GM12878 (cell line): Measurements from ENCODE around the gene LSM2. TPM values are rescaled to one million over a fixed set of nuclear protein-coding genes. Genes with fewer than 3 reads are reported as not detected.

Source experiments
- BHLHE40 ChIP-seq, 2 experiments: fragments of 450-650 bp in 1 of 2; IDR thresholded peaks; 2 replicates each; pipeline ENCODE4 v1.6.1; 2011 to 2017; ENCODE audit warnings: low read depth in 2 of 2, borderline replicate concordance in 1 of 2, improper control_type of control experiment in 1 of 2, low read length in 1 of 2, mild to moderate bottlenecking in 1 of 2
- BRCA1 ChIP-seq: IDR thresholded peaks from 2 replicates; pipeline ENCODE4 v1.6.1; 2011; ENCODE audit warnings: low read depth, low read length, improper control_type of control experiment
- FOXM1 ChIP-seq: IDR thresholded peaks from 2 replicates; pipeline ENCODE4 v1.6.1; 2012; ENCODE audit warnings: low read depth, mild to moderate bottlenecking, inconsistent platforms, low read length, moderate library complexity
- MTA3 ChIP-seq: IDR thresholded peaks from 2 replicates; pipeline ENCODE4 v1.6.1; 2012; ENCODE audit warnings: low read length, inconsistent platforms, borderline replicate concordance
- NR2F1 ChIP-seq: fragments of 450-650 bp; conservative IDR thresholded peaks from 2 replicates; pipeline ENCODE4 v1.6.1; 2017; ENCODE audit warnings: mild to moderate bottlenecking
- RUNX3 ChIP-seq: IDR thresholded peaks from 2 replicates; pipeline ENCODE4 v1.6.1; 2012; ENCODE audit warnings: low read length, inconsistent platforms
- SMAD1 ChIP-seq: fragments of 450-650 bp; IDR thresholded peaks from 2 replicates; pipeline ENCODE4 v1.6.1; 2018; ENCODE audit warnings: mild to moderate bottlenecking, low read depth; ENCODE audit not compliant: partially characterized antibody
- SREBF2 ChIP-seq: IDR thresholded peaks from 2 replicates; pipeline ENCODE4 v1.6.1; 2012; ENCODE audit warnings: mild to moderate bottlenecking, low read length
- TBL1XR1 ChIP-seq: IDR thresholded peaks from 2 replicates; pipeline ENCODE4 v1.6.1; 2012; ENCODE audit warnings: low read depth, low read length, improper control_type of control experiment
- YBX1 ChIP-seq: fragments of 450-650 bp; IDR thresholded peaks from 2 replicates; pipeline ENCODE4 v1.6.1; 2016; ENCODE audit warnings: antibody characterized with exemption
- ZNF207 ChIP-seq: fragments of 450-650 bp; IDR thresholded peaks from 2 replicates; pipeline ENCODE4 v1.6.1; 2014; ENCODE audit warnings: antibody characterized with exemption, mild to moderate bottlenecking, borderline replicate concordance
- ZNF384 ChIP-seq: IDR thresholded peaks from 2 replicates; pipeline ENCODE4 v1.6.1; 2012; ENCODE audit warnings: low read depth, mild to moderate bottlenecking, low read length, improper control_type of control experiment, borderline replicate concordance
- polyA plus RNA-seq, 11 experiments: library from polyadenylated mRNA; depleted of rRNA in 4 of 11; unstranded in 6 of 11; stranded (reverse) in 5 of 11; fragments of >200 nt; fragmentation: Nextera tagmentation in 4 of 11; fragmentation: Illumina TruSeq in 1 of 11; extraction: Ambion mirVana in 4 of 11; extraction: Trizol in 1 of 11; gene quantifications; 1 replicate in 1 of 11; 2 replicates in 10 of 11; pipeline versions ENCODE4 v1.2.1 to v1.2.3, GENCODE V29; 2011 to 2016; ENCODE audit warnings: inconsistent platforms in 2 of 11, missing spikeins in 2 of 11, low read depth in 1 of 11
- total RNA-seq, 4 experiments: library from RNA; depleted of rRNA in 3 of 4; stranded (reverse); fragments of >200 nt in 3 of 4; fragmentation: Illumina TruSeq in 1 of 4; extraction: Trizol in 1 of 4; gene quantifications; 2 replicates each; pipeline versions ENCODE4 v1.2.1 to v1.2.3, GENCODE V29; 2013 to 2021
- TF ChIP-seq, protein P1 (sequence below): fragments of 450-650 bp; IDR thresholded peaks from 2 replicates; pipeline ENCODE4 v1.6.1; 2017; ENCODE audit warnings: mild to moderate bottlenecking, moderate library complexity
- TF ChIP-seq, protein P2 (sequence below): fragments of 450-650 bp; IDR thresholded peaks from 2 replicates; pipeline ENCODE4 v1.6.1; 2016; ENCODE audit warnings: mild to moderate bottlenecking
- TF ChIP-seq, protein P3 (sequence below): IDR thresholded peaks from 2 replicates; pipeline ENCODE4 v1.6.1; 2012; ENCODE audit warnings: low read depth, low read length, improper control_type of control experiment
- TF ChIP-seq, protein P4 (sequence below): IDR thresholded peaks from 2 replicates; pipeline ENCODE4 v1.6.1; 2012; ENCODE audit warnings: low read depth, low read length, improper control_type of control experiment
- TF ChIP-seq, protein P5 (sequence below), 3 experiments: IDR thresholded peaks in 2 of 3; conservative IDR thresholded peaks in 1 of 3; 2 replicates each; pipeline ENCODE4 v1.5.1; 2011; ENCODE audit warnings: low read depth in 3 of 3, low read length in 3 of 3, mild to moderate bottlenecking in 3 of 3, control low read depth in 2 of 3, moderate library complexity in 2 of 3, inconsistent platforms in 1 of 3, mixed read lengths in 1 of 3; ENCODE audit not compliant: control insufficient read depth in 2 of 3, insufficient read depth in 1 of 3; ENCODE audit errors: extremely low read depth in 1 of 3
- TF ChIP-seq, protein P6 (sequence below): fragments of 450-650 bp; IDR thresholded peaks from 2 replicates; pipeline ENCODE4 v1.6.1; 2017; ENCODE audit warnings: mild to moderate bottlenecking, moderate library complexity

LSM2 gene
- total and polyA plus RNA-seq, 10 of the 15 experiments (the other 5 are each of a cell fraction or from before 2014, with no cell fraction given): 99.1 to 276 (median 153) TPM

DNA sequence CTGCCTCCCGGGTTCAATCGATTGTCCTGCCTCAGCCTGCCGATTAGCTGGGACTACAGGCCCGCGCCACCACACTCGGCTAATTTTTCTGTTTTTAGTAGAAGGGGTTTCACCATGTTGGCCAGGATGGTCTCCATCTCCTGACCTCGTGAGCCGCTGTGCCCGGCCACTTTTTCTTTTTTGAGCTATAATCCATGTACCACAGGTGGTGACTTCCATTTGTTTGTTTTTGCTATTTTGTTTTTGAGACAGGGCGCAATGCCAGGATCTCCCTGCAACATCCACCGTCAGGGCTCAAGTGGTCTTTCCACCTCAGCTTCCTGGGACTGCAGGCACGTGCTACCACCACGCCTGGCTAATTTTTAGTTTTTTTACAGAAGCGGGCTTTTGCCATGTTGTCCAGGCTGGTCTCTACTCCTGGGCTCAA lies 29.3 kb upstream of the LSM2 start (continued):
- TF ChIP-seq, protein P1, sequence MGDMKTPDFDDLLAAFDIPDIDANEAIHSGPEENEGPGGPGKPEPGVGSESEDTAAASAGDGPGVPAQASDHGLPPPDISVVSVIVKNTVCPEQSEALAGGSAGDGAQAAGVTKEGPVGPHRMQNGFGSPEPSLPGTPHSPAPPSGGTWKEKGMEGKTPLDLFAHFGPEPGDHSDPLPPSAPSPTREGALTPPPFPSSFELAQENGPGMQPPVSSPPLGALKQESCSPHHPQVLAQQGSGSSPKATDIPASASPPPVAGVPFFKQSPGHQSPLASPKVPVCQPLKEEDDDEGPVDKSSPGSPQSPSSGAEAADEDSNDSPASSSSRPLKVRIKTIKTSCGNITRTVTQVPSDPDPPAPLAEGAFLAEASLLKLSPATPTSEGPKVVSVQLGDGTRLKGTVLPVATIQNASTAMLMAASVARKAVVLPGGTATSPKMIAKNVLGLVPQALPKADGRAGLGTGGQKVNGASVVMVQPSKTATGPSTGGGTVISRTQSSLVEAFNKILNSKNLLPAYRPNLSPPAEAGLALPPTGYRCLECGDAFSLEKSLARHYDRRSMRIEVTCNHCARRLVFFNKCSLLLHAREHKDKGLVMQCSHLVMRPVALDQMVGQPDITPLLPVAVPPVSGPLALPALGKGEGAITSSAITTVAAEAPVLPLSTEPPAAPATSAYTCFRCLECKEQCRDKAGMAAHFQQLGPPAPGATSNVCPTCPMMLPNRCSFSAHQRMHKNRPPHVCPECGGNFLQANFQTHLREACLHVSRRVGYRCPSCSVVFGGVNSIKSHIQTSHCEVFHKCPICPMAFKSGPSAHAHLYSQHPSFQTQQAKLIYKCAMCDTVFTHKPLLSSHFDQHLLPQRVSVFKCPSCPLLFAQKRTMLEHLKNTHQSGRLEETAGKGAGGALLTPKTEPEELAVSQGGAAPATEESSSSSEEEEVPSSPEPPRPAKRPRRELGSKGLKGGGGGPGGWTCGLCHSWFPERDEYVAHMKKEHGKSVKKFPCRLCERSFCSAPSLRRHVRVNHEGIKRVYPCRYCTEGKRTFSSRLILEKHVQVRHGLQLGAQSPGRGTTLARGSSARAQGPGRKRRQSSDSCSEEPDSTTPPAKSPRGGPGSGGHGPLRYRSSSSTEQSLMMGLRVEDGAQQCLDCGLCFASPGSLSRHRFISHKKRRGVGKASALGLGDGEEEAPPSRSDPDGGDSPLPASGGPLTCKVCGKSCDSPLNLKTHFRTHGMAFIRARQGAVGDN: no peak
- no peak for TF ChIP-seq FOXM1
- TF ChIP-seq SREBF2: no peak
- TF ChIP-seq, protein P2, sequence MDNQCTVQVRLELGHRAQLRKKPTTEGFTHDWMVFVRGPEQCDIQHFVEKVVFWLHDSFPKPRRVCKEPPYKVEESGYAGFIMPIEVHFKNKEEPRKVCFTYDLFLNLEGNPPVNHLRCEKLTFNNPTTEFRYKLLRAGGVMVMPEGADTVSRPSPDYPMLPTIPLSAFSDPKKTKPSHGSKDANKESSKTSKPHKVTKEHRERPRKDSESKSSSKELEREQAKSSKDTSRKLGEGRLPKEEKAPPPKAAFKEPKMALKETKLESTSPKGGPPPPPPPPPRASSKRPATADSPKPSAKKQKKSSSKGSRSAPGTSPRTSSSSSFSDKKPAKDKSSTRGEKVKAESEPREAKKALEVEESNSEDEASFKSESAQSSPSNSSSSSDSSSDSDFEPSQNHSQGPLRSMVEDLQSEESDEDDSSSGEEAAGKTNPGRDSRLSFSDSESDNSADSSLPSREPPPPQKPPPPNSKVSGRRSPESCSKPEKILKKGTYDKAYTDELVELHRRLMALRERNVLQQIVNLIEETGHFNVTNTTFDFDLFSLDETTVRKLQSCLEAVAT: 0 out of 2 replicates have a peak, but pooled peaks have one; percentile 27
- TF ChIP-seq, protein P3, sequence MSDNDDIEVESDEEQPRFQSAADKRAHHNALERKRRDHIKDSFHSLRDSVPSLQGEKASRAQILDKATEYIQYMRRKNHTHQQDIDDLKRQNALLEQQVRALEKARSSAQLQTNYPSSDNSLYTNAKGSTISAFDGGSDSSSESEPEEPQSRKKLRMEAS: no peak
- no peak for TF ChIP-seq ZNF384
- TF ChIP-seq YBX1: no peak
- TF ChIP-seq, protein P4, sequence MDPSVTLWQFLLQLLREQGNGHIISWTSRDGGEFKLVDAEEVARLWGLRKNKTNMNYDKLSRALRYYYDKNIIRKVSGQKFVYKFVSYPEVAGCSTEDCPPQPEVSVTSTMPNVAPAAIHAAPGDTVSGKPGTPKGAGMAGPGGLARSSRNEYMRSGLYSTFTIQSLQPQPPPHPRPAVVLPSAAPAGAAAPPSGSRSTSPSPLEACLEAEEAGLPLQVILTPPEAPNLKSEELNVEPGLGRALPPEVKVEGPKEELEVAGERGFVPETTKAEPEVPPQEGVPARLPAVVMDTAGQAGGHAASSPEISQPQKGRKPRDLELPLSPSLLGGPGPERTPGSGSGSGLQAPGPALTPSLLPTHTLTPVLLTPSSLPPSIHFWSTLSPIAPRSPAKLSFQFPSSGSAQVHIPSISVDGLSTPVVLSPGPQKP: no peak
- no peak for TF ChIP-seq SMAD1
- TF ChIP-seq MTA3: no peak
- no peak for TF ChIP-seq RUNX3
- TF ChIP-seq ZNF207: no peak
- TF ChIP-seq, protein P5, sequence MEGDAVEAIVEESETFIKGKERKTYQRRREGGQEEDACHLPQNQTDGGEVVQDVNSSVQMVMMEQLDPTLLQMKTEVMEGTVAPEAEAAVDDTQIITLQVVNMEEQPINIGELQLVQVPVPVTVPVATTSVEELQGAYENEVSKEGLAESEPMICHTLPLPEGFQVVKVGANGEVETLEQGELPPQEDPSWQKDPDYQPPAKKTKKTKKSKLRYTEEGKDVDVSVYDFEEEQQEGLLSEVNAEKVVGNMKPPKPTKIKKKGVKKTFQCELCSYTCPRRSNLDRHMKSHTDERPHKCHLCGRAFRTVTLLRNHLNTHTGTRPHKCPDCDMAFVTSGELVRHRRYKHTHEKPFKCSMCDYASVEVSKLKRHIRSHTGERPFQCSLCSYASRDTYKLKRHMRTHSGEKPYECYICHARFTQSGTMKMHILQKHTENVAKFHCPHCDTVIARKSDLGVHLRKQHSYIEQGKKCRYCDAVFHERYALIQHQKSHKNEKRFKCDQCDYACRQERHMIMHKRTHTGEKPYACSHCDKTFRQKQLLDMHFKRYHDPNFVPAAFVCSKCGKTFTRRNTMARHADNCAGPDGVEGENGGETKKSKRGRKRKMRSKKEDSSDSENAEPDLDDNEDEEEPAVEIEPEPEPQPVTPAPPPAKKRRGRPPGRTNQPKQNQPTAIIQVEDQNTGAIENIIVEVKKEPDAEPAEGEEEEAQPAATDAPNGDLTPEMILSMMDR (IDR thresholded peaks at IDR 0.05 in 2 of 3, conservative IDR thresholded peaks at IDR 0.05 in 1 of 3; ENCODE audit: control insufficient read depth in 2 of 3, extremely low read depth in 1 of 3, insufficient read depth in 1 of 3, low read depth in 3 of 3, low read length in 3 of 3): no peak
- no peak for TF ChIP-seq BRCA1
- peak; percentile 80 to 88 for TF ChIP-seq BHLHE40 (IDR thresholded peaks at IDR 0.05; ENCODE audit: borderline replicate concordance in 1 of 2, low read depth in 2 of 2, low read length in 1 of 2)
- TF ChIP-seq TBL1XR1: no peak
- TF ChIP-seq, protein P6, sequence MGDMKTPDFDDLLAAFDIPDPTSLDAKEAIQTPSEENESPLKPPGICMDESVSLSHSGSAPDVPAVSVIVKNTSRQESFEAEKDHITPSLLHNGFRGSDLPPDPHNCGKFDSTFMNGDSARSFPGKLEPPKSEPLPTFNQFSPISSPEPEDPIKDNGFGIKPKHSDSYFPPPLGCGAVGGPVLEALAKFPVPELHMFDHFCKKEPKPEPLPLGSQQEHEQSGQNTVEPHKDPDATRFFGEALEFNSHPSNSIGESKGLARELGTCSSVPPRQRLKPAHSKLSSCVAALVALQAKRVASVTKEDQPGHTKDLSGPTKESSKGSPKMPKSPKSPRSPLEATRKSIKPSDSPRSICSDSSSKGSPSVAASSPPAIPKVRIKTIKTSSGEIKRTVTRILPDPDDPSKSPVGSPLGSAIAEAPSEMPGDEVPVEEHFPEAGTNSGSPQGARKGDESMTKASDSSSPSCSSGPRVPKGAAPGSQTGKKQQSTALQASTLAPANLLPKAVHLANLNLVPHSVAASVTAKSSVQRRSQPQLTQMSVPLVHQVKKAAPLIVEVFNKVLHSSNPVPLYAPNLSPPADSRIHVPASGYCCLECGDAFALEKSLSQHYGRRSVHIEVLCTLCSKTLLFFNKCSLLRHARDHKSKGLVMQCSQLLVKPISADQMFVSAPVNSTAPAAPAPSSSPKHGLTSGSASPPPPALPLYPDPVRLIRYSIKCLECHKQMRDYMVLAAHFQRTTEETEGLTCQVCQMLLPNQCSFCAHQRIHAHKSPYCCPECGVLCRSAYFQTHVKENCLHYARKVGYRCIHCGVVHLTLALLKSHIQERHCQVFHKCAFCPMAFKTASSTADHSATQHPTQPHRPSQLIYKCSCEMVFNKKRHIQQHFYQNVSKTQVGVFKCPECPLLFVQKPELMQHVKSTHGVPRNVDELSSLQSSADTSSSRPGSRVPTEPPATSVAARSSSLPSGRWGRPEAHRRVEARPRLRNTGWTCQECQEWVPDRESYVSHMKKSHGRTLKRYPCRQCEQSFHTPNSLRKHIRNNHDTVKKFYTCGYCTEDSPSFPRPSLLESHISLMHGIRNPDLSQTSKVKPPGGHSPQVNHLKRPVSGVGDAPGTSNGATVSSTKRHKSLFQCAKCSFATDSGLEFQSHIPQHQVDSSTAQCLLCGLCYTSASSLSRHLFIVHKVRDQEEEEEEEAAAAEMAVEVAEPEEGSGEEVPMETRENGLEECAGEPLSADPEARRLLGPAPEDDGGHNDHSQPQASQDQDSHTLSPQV: no peak
- TF ChIP-seq NR2F1: no peak
